ENCODE data around the gene GDE1. TPM values are rescaled to one million over a fixed set of nuclear protein-coding genes. Genes with fewer than 3 reads are reported as not detected.
"Not testable (repeated sequence)": the region's sequence is repeated elsewhere in the genome, so short reads cannot be mapped to it uniquely, and the experiment has no call there.

Gene GDE1, protein sequence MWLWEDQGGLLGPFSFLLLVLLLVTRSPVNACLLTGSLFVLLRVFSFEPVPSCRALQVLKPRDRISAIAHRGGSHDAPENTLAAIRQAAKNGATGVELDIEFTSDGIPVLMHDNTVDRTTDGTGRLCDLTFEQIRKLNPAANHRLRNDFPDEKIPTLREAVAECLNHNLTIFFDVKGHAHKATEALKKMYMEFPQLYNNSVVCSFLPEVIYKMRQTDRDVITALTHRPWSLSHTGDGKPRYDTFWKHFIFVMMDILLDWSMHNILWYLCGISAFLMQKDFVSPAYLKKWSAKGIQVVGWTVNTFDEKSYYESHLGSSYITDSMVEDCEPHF
- total RNA-seq (10 to 100 TPM; 25.1 to 32.0 TPM), total RNA-seq (38.8 to 83.1 reads per million in 2 donors)

DNA sequence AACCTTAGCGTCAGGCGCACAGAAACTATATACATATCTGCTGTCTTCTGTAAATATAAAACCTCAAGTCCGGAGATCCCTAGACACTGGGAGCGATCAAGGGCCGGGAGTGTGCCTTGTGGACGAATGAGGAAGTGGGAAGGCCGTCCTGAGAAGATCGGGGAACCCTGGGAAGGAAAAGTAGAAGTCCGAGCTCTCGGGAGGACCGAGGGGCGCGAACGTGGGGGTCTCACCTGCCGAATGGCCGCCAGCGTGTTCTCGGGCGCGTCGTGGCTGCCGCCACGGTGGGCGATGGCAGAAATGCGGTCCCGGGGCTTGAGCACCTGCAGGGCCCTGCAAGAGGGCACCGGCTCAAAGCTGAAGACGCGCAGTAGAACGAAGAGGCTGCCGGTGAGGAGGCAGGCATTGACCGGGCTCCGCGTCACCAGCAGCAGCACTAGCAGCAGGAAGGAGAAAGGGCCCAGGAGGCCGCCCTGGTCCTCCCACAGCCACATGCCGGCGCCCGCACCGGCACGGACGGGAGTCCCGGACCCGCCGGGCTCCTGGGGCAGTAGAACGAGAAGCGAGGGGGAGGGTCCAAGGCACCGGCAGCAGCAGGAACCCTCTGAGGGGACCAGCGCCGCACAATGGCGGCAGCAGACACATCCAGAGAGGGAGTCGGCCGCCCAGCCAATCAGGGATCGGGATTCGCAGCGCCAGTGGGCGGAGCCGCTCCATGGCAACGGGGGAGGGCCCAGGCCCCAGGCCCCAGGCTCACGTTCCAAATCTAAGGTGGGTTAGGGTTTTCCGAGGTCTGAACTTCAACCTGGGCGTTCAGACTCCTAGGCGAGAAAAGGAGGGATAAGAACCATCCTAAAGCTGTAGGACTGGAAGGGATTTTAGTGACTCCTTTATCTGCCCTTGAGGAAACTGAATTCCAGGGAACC is at the start of gene GDE1:
Gene GDE1 (minus strand): TSS at position 628 of the 926 bp plus-strand sequence. CDS start 134 bp downstream, at position 494.
- peak within 1 kb of the TSS; percentile 97 for H3K27ac Mint-ChIP-seq
- H3K36me3 Mint-ChIP-seq (ENCODE audit: low read depth): peaks cover 6% of the 10 kb centered on the region
- ATAC-seq (peak; percentile 81), DNase-seq (peak; percentile 86 to 88 (median 88))
- H3K4me3 Mint-ChIP-seq: peak within 1 kb of the TSS; percentile 100
- H3K27me3 Mint-ChIP-seq: no peaks in the 10 kb centered on the region
- H3K9me3 ChIP-seq (ENCODE audit: control insufficient read depth, low read length, poor library complexity, severe bottlenecking): no peaks in the 10 kb centered on the region
- H3K4me1 Mint-ChIP-seq: peaks cover 55% of the 10 kb centered on the region

DNA sequence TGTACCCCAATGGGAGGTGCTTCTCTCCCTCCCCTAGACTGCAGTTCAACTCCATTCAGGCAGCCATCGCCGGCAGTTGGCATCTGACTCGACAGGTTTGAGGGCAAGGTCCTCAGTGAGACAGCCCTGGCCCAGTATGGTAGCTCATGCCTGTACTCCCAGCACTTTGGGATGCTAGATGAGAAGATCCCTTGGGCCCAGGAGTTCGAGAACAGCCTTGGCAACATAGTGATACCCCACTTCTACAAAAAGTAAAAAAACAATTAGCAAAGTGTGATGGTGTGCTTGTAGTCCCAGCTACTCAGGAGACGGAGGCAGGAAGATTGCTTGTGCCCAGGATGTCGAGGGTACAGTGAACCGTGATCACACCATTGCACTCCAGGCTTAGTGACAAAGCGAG is 45.7 kb upstream of the GDE1 start:
- H3K27ac Mint-ChIP-seq: no peak overlapping the region
- H3K36me3 Mint-ChIP-seq (ENCODE audit: low read depth): no peaks in the 10 kb centered on the region
- no peaks in the 10 kb centered on the region for H3K27me3 Mint-ChIP-seq

DNA sequence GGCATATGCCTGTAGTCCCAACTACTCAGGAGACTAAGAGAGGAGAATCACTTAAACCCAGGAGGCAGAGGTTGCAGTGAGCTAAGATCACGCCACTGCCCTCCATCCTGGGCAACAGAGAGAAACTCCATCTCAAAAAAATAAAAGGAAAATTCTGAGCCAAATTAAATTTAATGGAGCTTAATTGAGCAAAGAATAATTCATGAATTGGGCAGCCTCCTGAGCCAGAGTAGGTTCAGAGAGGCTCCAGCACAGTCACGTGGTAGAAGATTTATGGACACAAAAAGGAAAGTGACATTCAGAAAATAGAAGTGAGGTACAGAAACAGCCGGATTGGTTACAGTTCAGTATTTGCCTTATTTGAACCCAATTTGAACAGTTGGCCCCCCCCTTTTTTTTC is 44.5 kb upstream of the GDE1 start:
- no peaks in the 10 kb centered on the region for H3K9me3 ChIP-seq (ENCODE audit: control insufficient read depth, low read length, poor library complexity, severe bottlenecking)
- H3K4me3 Mint-ChIP-seq: no peak overlapping the region
- peaks cover 2% of the 10 kb centered on the region for H3K4me1 Mint-ChIP-seq
- DNase-seq (no peak), ATAC-seq (no peak)
- no peak overlapping the region for H3K27ac Mint-ChIP-seq
- no peaks in the 10 kb centered on the region for H3K36me3 Mint-ChIP-seq (ENCODE audit: low read depth)
- H3K27me3 Mint-ChIP-seq: no peaks in the 10 kb centered on the region

More for the DNA sequence above, 45.7 kb upstream of the GDE1 start:
- no peaks in the 10 kb centered on the region for H3K9me3 ChIP-seq (ENCODE audit: control insufficient read depth, low read length, poor library complexity, severe bottlenecking)
- H3K4me1 Mint-ChIP-seq: no peaks in the 10 kb centered on the region
- H3K4me3 Mint-ChIP-seq: no peak overlapping the region
- no peak for ATAC-seq
- no peak for DNase-seq

DNA sequence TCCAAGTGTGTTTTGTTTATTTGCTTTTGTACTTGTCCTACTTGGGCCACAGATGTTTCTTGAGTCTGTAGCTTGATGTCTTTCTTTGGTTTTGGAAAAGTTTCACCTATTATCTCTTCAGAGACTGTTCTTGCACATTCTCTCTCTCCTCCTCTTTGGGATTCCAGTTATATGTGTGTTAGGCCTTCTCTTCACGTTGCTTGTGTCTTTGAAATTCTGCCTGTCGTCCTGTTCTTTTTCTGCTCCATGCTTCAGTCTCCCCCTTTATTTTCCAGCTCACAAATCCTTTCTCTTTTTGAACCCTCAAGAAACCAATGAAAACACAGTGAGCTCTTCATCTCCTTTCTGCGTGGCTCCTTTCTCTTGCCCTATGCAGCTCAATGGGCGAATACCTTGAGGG is 41.5 kb upstream of the GDE1 start:
- DNase-seq: no peak
- Mint-ChIP-seq H3K4me1 (peaks cover 3% of the 10 kb centered on the region), H3K36me3 (ENCODE audit: low read depth) (no peaks in the 10 kb centered on the region), H3K27me3 (no peaks in the 10 kb centered on the region), H3K27ac (no peak overlapping the region), H3K4me3 (no peak overlapping the region)
- no peaks in the 10 kb centered on the region for H3K9me3 ChIP-seq (ENCODE audit: control insufficient read depth, low read length, poor library complexity, severe bottlenecking)
- ATAC-seq: no peak

DNA sequence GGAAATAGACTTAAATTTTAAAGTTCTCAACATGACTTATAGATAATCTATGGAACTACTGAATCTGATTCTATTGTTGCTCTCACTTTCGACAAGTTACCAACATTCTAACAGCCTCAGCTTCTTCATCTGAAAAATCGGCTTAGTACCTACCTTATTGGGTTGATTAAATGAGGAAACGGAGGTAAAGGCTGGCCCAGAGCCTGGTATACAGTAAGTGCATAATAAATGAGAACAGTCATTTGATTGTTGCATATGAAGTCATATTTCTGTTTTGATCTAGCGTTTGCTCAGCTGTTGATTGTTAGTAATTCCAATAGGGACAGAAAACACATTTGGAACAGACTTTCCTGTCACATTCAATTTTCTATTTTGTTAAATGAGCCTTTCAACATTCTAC is 38.2 kb upstream of the GDE1 start:
- peaks cover 11% of the 10 kb centered on the region for H3K4me1 Mint-ChIP-seq

DNA sequence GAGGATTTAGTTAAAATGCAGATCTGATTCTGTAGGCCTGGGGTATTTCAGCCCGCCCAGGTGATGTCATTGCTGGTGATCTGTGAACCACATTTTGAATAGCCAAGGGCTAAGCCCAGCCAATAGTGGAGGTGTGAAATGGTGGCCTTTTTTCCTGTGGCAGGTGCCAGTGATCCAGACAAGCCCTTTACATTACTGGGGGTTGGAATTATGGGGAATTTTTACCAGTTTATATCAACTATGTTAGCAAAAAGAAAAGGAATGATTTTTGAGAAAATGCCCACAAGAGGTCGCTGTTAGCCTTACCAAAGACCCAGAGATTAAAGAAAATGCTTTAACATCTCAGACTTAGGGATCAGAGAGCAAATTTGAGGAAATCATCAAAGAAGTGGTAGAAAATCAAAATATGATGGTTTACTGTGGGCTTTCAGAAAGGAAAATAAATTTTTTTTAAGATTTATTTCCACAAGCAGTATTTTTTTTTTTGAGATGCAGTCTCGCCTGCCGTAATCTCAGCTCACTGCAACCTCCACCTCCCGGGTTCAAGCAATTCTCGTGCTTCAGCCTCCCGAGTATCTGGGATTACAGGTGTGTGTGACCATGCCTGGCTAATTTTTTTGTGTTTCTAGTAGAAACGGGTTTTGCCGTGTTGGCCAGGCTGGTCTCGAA is 37.5 kb upstream of the GDE1 start:
- Mint-ChIP-seq H3K27me3 (no peaks in the 10 kb centered on the region), H3K4me3 (no peak overlapping the region), H3K27ac (no peak overlapping the region), H3K4me1 (peaks cover 14% of the 10 kb centered on the region), H3K36me3 (ENCODE audit: low read depth) (no peaks in the 10 kb centered on the region)
- ATAC-seq (no peak), DNase-seq (no peak)
- H3K9me3 ChIP-seq (ENCODE audit: control insufficient read depth, low read length, poor library complexity, severe bottlenecking): no peaks in the 10 kb centered on the region

More for the DNA sequence above, 38.2 kb upstream of the GDE1 start:
- Mint-ChIP-seq H3K27me3 (no peaks in the 10 kb centered on the region), H3K4me3 (no peak overlapping the region), H3K36me3 (ENCODE audit: low read depth) (no peaks in the 10 kb centered on the region), H3K27ac (no peak overlapping the region)
- no peak for ATAC-seq
- no peak for DNase-seq
- no peaks in the 10 kb centered on the region for H3K9me3 ChIP-seq (ENCODE audit: control insufficient read depth, low read length, poor library complexity, severe bottlenecking)

DNA sequence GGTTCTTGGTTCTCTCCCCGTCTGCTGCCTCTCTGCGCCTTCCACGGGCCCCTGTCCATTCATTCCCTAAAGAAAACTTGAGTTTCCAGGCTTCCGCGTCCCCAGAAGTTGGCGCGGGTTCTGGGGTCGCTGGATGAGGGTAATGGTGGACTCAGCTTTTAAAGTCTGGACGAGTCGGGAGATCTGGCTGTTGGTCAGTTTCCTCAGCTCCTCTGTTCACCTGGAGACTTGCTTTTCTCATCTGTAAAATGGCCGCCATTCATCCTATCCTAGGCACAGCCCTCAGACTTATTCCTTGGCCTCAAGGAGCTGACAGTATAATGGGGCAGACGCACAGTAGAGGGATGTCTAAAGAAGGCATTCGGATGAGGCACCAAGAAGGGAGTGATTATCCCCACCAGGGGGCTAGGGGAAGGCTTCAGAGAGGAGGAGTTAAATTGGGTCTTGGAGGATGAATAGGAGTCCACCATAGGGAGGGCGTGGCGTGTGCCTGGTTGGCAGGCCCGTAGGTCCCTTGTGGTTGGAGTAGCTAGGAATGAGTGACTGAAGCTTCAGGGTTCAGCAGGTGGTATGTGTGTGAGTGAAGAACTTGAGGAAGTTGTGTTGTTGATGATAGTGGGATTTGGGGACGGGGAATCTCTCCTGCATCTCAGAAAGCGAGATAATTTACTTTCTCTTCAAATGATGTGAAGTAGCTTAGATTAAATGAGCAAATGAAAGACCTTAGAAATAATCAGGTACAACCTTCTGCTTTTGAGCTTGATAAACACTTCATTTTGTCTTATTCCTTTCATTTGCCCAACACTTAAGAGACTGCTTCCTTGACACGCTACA is 34.3 kb upstream of the GDE1 start:
- H3K4me1 Mint-ChIP-seq: peaks cover 11% of the 10 kb centered on the region
- H3K4me3 Mint-ChIP-seq: peak overlapping the region; percentile 97
- peak overlapping the region; percentile 86 for H3K27ac Mint-ChIP-seq
- no peaks in the 10 kb centered on the region for H3K27me3 Mint-ChIP-seq
- H3K36me3 Mint-ChIP-seq (ENCODE audit: low read depth): no peaks in the 10 kb centered on the region
- ATAC-seq: no peak
- no peak for DNase-seq
- no peaks in the 10 kb centered on the region for H3K9me3 ChIP-seq (ENCODE audit: control insufficient read depth, low read length, poor library complexity, severe bottlenecking)

DNA sequence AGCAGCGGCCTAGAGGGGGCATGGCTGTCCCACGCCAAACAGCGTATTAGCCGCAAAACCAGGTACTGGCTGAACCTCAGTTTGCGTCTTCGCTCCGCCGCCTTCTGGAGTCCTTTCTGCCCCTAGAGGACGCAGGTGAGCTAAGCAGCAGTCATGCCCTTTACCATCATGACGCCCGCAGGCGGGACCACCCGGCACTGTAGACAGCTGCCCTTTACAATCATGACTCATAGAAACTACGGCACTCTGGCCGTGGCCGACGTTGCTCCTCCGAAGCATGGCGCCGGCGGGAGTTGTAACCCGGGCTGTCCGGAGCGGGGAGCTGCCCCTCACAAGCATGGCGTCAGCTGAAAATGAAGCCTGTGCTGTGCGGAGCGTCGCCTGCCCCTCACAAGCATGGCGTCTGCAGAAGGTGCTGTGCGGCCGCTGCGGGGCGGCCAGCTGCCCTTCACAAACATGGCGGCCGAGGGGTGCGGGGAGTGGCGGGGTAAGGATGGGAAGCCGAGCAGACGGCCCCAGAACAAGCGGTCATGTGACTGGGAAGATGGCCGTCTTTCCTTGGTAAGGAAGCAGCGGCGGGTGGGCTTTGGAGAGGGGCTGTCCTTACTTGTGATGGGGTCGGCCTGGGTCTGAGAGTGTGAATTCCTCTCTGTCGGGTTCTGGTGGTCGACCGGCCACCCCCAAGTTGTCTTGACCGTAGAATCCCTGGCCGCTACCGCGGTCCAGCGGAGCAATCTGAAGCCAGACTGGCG is 33.5 kb upstream of the GDE1 start, which contains the start of gene VPS35L:
Gene VPS35L (plus strand): TSS at position 518 of the 752 bp plus-strand sequence. CDS start 27 bp downstream, at position 545.
- ATAC-seq (peak; percentile 96), DNase-seq (peak; percentile 92 to 95 (median 94))
- no peaks in the 10 kb centered on the region for H3K27me3 Mint-ChIP-seq
- H3K4me3 Mint-ChIP-seq: peak within 1 kb of the TSS; percentile 97
- H3K36me3 Mint-ChIP-seq (ENCODE audit: low read depth): no peaks in the 10 kb centered on the region
- peaks cover 11% of the 10 kb centered on the region for H3K4me1 Mint-ChIP-seq
- peak within 1 kb of the TSS; percentile 86 for H3K27ac Mint-ChIP-seq
- H3K9me3 ChIP-seq (ENCODE audit: control insufficient read depth, low read length, poor library complexity, severe bottlenecking): no peaks in the 10 kb centered on the region

DNA sequence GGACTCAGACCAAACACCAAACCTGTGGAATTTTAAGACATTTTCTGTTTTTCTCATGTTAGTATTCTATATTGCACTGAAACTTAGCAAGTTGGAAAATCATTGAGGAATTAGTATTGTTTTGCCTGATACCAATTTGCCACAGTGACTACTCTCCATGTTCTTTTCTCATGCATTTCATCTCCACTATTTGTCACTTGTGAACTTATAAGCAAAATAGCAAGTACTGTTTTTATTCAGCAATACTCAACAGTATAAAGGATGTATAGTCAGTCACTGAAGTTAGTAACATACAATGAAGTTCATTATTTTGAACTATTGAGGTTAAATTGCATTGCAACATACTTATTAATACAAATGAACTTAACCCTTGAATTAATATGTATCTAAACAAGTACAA is 27.8 kb upstream of the GDE1 start:
- H3K27ac Mint-ChIP-seq: no peak overlapping the region
- no peak for ATAC-seq
- no peak overlapping the region for H3K4me3 Mint-ChIP-seq
- H3K4me1 Mint-ChIP-seq: peaks cover under 1% of the 10 kb centered on the region
- H3K36me3 Mint-ChIP-seq (ENCODE audit: low read depth): no peaks in the 10 kb centered on the region
- no peaks in the 10 kb centered on the region for H3K9me3 ChIP-seq (ENCODE audit: control insufficient read depth, low read length, poor library complexity, severe bottlenecking)
- H3K27me3 Mint-ChIP-seq: no peaks in the 10 kb centered on the region
- no peak for DNase-seq

DNA sequence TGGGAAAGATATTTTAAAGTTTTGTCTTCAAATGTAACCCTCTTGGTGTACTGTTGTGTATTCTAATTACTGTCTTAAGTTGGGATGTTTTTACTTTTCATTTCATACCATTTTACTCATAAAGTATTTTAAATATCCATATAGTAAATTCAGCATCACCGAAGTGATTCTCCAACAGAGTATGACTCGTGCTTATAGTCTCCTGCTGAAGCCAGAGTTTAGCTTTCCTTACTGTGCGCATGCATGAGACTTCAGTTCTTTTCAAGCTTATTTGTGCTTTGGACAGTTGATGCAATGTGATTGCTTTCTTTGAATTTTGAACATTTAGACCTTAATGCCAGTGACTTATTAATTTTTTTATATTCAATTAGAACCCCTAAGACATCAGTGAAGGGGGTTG is 26.2 kb upstream of the GDE1 start:
- no peaks in the 10 kb centered on the region for H3K27me3 Mint-ChIP-seq
- DNase-seq: no peak
- peaks cover 3% of the 10 kb centered on the region for H3K36me3 Mint-ChIP-seq (ENCODE audit: low read depth)
- no peaks in the 10 kb centered on the region for H3K4me1 Mint-ChIP-seq
- no peak for ATAC-seq
- H3K4me3 Mint-ChIP-seq: no peak overlapping the region
- H3K27ac Mint-ChIP-seq: no peak overlapping the region
- H3K9me3 ChIP-seq (ENCODE audit: control insufficient read depth, low read length, poor library complexity, severe bottlenecking): no peaks in the 10 kb centered on the region

DNA sequence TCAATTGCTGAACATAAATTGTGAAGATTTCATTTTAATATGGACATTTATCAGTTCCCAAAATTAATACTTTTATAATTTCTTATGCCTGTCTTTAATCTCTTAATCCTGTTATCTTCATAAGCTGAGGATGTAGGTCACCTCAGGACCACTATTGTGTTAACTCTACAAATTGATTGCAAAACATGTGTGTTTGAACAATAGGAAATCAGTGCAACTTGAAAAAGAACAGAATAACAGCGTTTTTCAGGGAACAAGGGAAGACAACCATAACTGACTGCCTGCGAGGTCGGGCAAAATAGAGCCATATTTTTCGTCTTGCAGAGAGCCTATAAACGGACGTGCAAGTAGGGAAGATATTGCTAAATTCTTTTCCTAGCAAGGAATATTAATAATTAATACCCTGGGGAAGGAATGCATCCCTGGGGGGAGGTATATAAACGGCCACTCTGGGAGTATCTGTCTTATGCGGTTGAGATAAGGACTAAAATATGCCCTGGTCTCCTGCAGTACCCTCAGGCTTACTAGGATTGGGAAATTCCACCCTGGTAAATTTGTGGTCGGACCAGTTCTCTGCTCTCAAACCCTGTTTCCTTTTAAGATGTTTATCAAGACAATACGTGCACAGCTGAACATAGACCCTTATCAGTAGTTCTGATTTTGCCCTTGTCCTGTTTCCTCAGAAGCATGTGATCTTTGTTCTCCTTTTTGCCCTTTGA is 21.5 kb upstream of the GDE1 start:
- not testable (repeated sequence) for H3K27me3 Mint-ChIP-seq; H3K27ac Mint-ChIP-seq; ATAC-seq; H3K36me3 Mint-ChIP-seq (ENCODE audit: low read depth); H3K4me1 Mint-ChIP-seq; H3K4me3 Mint-ChIP-seq; DNase-seq; H3K9me3 ChIP-seq (ENCODE audit: control insufficient read depth, low read length, poor library complexity, severe bottlenecking)

All from T-helper 17 cell (primary cell).